AG04449 (cell line): Measurements from ENCODE around the gene PDE9A.

ENCODE experiments used
- CTCF ChIA-PET: fragments of 350-600 bp; formaldehyde crosslinking; extraction: SDS; loops from one replicate; lab custom pipeline; 2021; ENCODE audit warnings: antibody characterized with exemption; lab: Yijun Ruan, JAX
- POLR2A ChIA-PET: fragments of 400-600, 350-600 bp; formaldehyde crosslinking; extraction: SDS; loops from one replicate; lab custom pipeline; 2020; ENCODE audit warnings: antibody characterized with exemption, inconsistent platforms; lab: Yijun Ruan, JAX
- DNase-seq: peaks from one replicate; pipeline ENCODE4 v3.0.0-alpha.2; 2010; ENCODE audit warnings: low read depth, low spot score
- H3K4me3 ChIP-seq: 2 replicates; pipeline ENCODE4 v1.5.1; 2011; ENCODE audit warnings: low read depth, mild to moderate bottlenecking, control low read depth, low read length
- CTCF ChIP-seq: IDR thresholded peaks from one replicate; pipeline ENCODE4 v1.5.1; 2011; ENCODE audit warnings: mild to moderate bottlenecking, moderate library complexity, low read length, control low read depth, inconsistent platforms; ENCODE audit not compliant: insufficient read depth; ENCODE audit errors: missing control alignments

Gene PDE9A

DNA sequence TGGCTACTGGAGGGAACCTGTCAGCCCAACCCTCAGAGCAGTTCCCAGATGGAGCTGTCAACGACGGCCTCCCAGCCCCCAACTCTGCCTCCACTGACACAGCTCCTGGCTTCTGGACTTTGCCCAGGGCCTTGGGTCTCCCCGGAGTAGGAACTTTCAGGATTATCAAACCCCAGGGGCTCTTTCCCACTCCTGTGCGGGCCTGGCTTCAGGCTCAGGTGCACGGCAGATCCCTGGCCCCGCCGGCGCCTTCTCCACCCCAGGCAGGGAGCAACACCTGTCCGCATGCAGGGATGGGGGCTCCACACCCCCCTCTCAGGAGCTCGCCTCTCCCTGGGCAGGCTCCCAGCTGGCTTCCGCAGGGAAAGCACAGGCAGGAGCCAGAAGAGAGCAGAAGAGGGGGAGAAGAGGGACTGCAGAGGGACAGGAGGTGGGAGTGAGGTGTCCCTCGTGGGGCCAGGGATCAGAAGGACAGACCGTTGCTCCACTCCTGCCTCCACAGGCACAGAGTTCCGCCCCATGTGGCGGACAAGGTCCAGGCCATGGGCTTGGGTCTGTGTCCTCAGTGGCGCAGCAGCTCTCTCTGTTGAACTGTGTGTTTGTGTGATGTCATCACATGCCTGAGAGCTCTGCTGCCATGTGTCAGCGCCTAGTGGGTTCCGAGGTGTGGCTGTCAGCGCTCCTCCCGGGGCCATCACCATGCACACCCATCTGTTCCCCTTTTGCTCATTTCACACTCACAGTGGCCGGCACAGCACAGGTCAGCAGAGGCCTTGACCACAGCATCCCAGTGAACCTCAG, 107.7 kb downstream of the PDE9A start:
- H3K4me3 ChIP-seq = no peak overlapping the region
- no peak for DNase-seq
- TF ChIP-seq CTCF = no peak
- POLR2A ChIA-PET = no interaction called here
- CTCF ChIA-PET = no interaction called here

DNA sequence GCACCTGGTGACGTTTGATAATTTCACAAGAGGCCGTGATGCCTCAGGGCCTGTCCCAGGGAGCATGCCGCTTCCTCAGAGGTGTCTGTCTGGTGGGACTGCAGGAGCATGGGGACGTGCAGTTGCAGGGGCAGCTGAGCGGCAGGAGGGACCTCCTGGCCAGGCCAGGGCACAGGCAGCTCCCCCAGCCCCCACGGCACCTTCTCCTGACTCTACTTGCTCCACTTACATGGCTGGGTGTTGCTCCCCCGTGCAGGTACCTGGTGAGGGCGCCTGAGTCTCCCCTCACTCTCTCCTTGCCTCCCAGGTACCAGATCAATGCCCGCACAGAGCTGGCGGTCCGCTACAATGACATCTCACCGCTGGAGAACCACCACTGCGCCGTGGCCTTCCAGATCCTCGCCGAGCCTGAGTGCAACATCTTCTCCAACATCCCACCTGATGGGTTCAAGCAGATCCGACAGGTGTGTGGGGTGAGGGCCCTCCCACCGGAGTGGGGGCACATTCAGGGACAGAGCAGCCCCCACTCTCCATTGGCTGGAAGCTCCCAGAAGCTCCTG, 108.4 kb downstream of the PDE9A start:
- TF ChIP-seq CTCF = no peak
- POLR2A ChIA-PET = no interaction called here
- H3K4me3 ChIP-seq = no peak overlapping the region
- CTCF ChIA-PET = no interaction called here
- no peak for DNase-seq

- DNase-seq = no peak
- POLR2A ChIA-PET = no interaction called here
- no peak overlapping the region for H3K4me3 ChIP-seq
- no peak for TF ChIP-seq CTCF
- CTCF ChIA-PET = no interaction called here
These were observed 110.4 kb downstream of the PDE9A start for GRCh38 chr21:42763581-42764442.

GRCh38 chr21:42764443-42764760, 111.0 kb downstream of the PDE9A start:
- POLR2A ChIA-PET = no interaction called here
- CTCF ChIA-PET = no interaction called here
- no peak for DNase-seq
- no peak for TF ChIP-seq CTCF
- no peak overlapping the region for H3K4me3 ChIP-seq

- no peak overlapping the region for H3K4me3 ChIP-seq
- CTCF ChIA-PET = no interaction called here
- no peak for TF ChIP-seq CTCF
- no peak for DNase-seq
- POLR2A ChIA-PET = no interaction called here
These were observed 111.5 kb downstream of the PDE9A start for GRCh38 chr21:42764883-42765282.

DNA sequence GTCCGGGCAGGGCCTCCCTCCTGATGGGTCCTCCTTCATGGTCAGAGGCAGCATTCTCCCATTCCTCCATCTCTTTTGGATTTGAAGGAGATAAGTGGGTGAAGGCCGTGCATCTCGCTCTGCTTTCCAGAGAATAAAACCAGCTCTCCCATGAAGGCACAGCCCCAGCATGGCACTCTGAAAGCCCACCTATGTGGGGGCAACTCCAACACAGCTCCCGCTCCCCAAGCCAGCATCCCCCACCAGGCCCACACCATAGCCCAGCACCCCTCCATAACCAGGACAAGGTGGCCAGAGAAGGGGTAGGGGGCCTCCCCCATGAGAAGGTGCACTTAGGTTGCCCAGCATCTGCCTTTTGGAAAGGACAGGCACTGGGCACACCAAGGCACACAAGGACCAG, 112.2 kb downstream of the PDE9A start:
- POLR2A ChIA-PET = no interaction called here
- CTCF ChIA-PET = no interaction called here
- no peak overlapping the region for H3K4me3 ChIP-seq
- DNase-seq = no peak
- no peak for TF ChIP-seq CTCF
